GM19035 (cell line): ENCODE data around the gene KCNMA1.

Source experiments
- ATAC-seq: cut with Tn5 transposase; IDR thresholded peaks from one replicate; pipeline ENCODE4 v1.9.1; 2021; ENCODE audit not compliant: unreplicated experiment

The KCNMA1 gene

GRCh38 chr10:77201135-77202106 is 436.2 kb downstream of the KCNMA1 start:
- no peak for ATAC-seq

DNA sequence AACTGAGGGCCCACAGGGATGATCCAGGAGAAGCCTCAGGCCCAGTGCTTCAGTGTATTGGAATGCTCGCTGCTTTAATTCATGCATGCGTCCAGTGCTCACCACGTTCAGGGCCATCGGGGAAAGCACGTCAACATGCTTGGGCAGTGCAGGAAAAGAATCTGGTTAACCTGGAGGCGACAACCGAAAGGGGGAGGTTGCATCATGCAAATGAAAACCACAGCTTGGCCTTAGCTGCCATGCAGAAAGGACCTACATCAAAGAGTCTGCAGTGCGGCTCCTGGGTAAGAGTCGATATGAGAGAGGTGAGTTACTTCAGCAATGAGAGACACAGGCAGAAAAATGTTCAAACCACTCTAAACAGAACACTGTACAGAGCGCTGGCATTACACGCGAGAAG is 440.1 kb downstream of the KCNMA1 start:
- peak; percentile 87 for ATAC-seq

GRCh38 chr10:77196614-77197013 is 441.0 kb downstream of the KCNMA1 start:
- no peak for ATAC-seq

DNA sequence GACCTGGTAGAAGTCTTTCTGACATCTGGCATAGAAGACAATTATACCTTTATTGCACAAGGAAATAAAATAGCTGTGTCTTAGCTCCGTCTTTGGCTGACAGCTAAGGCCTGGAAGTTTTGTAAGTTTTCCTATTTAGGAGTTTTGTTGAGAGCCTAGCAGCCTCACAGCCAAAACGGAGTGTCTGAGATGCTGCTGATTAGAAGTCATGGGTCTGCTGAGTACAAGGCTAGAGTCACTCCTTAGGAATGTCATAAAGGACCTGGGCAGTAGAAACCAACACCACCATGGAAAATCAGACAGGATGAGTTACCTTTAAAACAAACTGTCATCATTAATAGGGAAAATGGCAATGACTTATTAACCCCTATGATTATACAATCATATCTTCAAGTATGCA is 442.5 kb downstream of the KCNMA1 start:
- no peak for ATAC-seq

- no peak for ATAC-seq
Observed at GRCh38 chr10:77193001-77193400, 444.6 kb downstream of the KCNMA1 start.

- ATAC-seq: no peak
Observed at GRCh38 chr10:77192402-77192801, 445.2 kb downstream of the KCNMA1 start.

DNA sequence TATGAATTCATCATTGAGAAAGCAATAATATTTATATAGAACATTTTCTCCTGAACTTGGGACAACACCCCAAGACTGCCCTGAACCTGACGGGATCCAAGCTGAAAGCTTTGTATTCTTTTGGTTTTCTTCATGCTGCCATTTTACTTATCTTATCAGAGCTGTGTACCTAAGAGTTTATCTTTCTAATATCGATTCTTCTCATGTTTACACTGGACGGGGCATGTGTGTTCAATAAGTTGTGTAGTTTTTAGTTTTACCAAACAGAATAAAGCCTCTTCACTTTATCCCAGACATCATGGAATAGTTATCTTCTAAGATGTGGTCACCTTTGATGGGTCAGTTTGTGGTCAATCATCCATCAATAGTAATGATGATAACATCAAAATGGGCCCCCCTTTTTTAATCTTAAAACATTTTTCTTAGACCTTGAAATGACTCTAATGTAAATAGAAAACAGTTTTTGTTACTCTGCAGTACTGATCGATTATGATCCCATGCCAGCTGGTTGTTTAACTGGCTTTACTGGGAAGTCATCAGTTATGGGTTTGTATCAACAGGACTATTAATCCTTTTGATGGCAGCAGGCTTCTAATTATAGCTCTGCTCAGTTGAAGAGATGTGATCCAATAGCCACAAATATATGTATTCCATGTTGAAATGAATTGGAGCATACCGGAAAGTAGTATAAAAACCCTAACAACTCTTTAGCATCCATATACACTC is 446.1 kb downstream of the KCNMA1 start:
- ATAC-seq: no peak

GRCh38 chr10:77190291-77190690 is 447.3 kb downstream of the KCNMA1 start:
- no peak for ATAC-seq

DNA sequence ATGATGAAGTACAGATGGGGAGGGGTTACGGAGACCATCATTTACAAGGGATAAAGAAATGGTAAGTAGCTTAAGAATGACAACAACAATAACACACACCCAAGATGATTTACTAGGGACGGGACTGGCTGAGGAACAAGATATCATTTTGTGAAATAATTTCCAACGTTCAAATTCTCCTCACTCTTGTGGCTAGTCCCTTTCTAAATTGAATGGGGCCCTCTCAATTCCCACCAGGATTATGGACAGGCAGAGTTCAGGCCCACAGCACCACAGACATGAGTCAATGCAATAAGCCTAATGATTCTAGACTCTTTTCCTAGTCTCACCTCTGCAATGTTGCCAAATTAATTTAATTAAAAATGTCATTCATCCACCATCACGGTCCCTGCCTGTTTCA is 448.1 kb downstream of the KCNMA1 start:
- no peak for ATAC-seq

DNA sequence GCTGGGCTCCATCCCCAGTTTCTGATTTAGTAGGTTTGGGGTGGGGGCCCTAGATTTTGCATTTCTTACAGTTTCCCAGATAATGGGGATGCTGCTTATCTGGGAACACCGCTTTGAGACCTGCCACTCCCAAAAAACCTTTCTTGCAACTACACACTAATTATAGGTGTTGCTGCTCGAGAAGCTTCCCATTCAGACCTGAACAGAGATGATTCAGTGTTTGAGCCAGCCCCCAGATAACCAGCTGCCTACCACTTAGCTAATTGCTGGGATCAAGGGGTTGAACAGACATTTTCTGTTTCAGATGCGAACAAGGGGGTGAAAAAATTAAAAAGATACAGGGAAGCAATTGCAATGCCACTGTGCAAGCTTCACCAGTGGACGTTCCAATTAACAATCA is 448.5 kb downstream of the KCNMA1 start:
- no peak for ATAC-seq

DNA sequence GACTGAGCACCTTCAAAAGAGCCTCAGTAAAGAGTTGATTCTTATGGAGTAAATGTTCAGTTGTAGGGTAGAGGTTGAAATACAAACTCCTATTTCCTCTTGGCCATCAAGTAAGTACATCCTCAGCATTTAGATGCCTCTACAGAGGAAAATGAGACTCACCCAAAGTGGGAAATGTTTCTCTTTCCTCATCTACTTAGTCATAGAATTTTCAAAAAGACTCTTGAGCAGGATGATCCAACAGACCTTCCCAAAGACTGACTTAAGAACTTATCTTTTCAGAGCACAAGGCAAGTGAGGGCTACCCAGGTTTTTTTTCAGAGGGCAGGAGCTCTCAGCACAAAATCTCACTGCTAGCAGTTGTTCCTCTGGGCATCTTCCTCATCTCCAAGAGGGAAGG is 449.1 kb downstream of the KCNMA1 start:
- ATAC-seq: no peak

- no peak for ATAC-seq
Observed at GRCh38 chr10:77188000-77188395, 449.6 kb downstream of the KCNMA1 start.

DNA sequence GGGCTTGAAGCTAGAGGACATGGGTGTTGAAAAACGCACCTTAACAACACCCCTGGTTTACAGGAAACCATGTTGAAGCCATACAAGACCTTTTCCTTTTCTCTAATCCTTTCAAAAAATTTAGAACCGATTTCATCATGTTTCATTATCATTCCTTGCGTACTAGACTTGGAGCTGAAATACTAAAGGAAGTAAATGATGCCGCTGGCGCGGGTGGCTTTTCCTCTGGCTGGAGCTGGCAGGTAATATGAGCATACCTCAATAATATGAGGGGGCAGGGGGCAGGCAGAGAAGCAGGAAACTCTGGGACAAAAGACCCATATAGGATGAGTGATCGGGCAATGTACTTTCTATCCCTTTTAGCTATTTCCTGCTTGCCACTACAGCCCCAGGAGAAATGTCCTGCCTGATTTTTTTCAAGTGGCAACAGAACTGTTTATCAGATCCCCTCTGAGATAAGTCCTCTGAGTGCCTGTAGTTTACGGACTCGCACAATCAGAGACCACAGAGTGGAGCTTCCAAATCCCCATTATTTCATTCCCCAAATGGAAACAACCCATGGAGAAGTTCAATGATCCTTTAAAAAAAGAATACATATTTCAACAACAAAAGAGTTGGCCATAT is 450.1 kb downstream of the KCNMA1 start:
- no peak for ATAC-seq

GRCh38 chr10:77186936-77187335 is 450.7 kb downstream of the KCNMA1 start:
- ATAC-seq: no peak

- ATAC-seq: no peak
Observed at GRCh38 chr10:77185696-77186095, 451.9 kb downstream of the KCNMA1 start.

- no peak for ATAC-seq
Observed at GRCh38 chr10:77182803-77183202, 454.8 kb downstream of the KCNMA1 start.

DNA sequence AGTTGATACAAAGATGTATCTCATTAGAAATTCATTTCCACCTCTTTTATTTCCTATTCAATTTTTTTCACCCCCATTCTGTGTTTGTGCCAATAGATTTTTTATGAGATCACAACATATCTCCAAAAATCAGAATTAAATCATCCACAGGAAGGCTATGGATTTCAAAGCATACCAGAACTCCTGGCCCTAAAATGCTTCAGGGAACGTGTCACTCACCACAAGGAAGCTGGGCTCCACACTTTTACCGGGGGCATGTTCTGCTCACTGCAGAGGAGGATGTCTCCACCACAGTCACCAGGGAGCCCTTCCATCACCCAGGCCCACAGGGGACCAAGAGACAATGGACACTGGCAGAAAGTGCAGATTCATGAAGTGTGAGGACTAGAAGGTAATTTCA is 456.8 kb downstream of the KCNMA1 start:
- no peak for ATAC-seq

GRCh38 chr10:77180104-77180503 is 457.5 kb downstream of the KCNMA1 start:
- no peak for ATAC-seq

- ATAC-seq: no peak
Observed at GRCh38 chr10:77179015-77179695, 458.5 kb downstream of the KCNMA1 start.

DNA sequence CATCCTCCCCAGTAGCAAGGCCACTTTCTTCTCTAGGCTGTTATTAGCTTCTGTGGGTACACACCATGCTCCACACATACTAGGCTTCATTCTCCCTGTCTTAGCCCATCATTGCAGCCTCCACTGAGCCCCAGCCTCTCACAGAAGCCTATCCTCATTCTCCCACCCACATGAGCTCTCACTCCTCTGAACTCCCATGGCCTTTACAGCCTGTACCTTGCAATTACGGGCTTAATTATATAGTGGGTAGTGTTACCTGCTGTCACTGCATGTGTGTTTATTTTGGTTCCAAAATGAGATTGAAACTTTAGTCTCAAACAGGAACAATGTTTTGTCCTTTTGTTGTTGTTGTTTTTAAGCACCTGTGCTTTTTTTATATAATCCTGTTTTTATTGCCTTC is 460.0 kb downstream of the KCNMA1 start:
- ATAC-seq: no peak

GRCh38 chr10:77177161-77177560 is 460.4 kb downstream of the KCNMA1 start:
- ATAC-seq: no peak
